DMS53 (cell line): ENCODE data around the gene TLK1.
"Not testable (repeated sequence)": the region's sequence is repeated elsewhere in the genome, so short reads cannot be mapped to it uniquely, and the experiment has no call there.

Experiments
- DNase-seq: peaks from one replicate; lab custom pipeline; 2025; lab: John Stamatoyannopoulos, UW

TLK1 gene

DNA sequence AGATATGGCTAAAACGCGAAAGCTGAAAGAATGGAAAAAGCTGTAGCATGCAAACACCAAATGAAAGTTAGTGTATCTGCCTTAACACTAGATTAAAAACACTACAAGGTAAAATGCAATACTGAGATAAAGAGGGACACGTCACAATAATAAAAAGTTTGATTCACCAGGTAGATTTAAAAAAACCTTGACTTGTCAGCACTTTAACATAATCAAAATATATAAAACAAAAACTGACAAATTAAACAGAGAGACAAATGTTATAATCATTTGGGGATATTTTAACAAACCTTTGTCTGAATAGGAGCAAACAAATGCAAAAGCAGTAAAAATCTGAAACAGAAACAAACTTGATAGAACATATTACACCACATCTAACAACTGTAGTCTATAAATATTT lies 18.3 kb downstream of the TLK1 start:
- no peak for DNase-seq

DNA sequence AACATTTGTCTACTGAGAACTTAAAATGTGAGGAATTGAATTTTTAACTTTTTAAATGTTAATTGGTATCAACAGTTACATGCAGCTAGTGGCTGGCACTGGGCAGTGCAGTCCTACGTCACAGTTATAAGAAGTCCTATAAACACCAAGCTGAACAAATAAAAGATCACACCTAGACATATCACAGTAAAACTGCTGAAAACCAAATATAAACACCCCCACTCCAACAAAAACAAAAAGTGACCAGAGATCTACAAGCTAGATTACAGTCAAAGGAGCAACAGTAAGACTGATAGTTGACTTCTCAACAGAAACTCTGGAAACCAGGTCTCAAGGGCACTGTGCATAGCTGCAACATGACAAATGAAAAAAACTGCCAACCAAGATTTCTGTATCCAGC lies 19.4 kb downstream of the TLK1 start:
- DNase-seq, result no peak

DNA sequence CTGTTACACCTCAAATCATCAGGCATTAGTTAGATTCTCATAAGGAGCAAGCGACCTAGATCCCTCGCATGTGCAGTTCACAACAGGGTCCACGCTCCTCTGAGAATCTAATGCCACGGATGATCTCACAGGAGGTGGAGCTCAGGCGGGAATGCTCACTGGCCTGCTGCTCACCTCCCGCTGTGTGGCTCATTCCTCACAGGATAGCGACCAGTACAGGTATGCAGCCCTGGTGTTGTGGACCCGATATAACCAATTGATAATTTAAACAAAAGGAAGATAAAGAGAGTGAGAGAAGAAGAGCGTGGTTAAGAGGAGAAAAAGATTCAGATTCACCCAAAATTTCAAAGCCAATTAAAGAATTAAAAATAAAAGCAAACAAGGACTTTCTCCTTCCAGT lies 20.8 kb downstream of the TLK1 start:
- no peak for DNase-seq

DNA sequence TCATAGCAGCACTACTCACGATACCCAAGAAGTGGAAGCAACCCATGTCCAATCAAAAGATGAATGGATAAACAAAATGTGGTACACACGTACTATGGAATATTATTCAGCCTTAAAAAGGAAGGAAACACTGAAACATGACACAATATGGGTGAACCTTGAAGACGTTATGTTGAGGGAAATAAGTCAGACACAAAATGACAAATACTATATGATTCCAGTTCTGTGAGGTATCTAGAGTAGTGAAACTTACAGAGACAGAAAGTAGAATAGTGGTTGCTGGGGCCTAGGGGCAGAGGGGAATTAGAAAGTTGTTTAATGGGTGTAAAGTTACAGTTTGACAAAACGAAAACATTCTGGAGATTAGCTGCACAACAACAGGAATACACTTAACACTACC lies 24.7 kb downstream of the TLK1 start:
- no peak for DNase-seq

DNA sequence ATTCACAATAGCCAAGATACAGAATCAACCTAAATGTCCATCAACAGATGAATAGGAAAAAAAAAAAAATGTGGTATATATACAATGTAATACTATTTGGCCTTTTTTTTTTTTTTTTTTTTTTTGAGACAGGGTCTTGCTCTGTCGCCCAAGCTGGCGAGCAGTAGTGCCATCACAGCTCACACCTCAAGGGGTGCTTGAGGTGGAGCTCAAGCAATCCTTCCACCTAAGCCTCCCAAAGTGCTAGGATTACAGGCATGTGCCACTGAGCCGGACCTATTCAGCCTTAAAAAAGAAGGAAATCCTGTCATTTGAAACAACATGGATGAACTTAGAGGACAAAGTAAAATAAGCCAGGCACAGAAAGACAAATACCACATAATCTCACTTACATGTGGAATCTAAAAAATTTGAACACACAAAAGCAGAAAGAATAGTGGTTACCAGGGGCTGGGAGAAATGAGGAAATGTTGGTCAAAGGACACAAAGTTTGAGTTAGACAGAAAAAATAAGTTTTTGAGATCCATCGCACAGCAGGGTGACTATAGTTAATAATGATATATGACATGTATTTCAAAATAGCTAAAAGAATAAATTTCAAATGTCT lies 26.0 kb downstream of the TLK1 start:
- no peak for DNase-seq

DNA sequence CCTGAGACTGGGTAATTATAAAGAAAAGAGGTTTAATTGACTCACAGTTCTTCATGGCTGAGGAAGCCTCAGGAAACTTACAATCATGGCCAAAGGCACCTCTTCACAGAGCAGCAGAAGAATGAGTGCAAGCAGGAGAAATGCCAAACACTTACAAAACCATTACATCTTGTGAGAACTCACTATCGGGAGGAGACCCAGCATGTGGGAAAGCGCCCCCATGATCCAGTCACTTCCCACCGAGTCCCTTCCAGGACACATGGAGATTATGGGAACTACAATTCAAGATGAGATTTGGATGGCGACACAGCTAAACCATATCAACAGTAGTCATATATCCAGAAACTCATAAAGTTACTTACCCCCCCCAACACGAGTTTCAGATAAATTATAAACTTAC lies 28.6 kb downstream of the TLK1 start:
- no peak for DNase-seq

DNA sequence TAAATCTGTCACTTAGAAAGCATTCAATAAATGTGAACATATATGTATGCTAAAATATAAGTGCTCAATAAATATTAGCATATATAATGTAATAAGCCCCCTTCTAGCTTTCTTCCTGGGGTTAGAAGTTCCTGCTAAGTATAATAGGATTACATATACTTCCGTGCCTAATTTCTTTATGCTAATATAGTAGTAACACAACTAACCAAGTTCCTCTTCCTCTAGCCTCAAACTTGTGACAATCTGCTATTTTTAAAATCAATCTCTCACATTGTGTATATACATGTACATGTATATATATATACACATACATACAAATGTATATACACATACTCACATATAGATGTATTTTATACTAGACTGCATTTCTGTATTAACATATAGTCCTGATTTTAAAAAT lies 32.2 kb downstream of the TLK1 start:
- DNase-seq, result no peak

DNA sequence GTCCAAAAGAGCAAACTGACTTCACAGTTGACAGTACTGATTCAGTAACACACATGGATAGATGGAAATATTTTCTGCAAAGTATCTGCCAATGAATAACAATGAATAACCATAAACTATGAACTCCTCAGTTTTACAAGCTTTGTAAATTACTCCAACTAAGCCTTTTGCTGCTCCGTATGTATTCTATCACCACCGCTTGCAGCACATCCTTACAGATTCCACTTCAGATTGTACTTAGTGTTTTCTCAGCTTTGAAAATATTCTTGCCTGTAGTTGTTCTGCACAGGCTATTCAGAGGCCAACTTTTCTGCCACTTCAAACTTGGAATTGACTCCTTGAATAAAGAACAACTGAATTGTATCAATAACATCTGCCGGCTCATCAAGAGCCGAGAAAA lies 36.2 kb downstream of the TLK1 start:
- no peak for DNase-seq

DNA sequence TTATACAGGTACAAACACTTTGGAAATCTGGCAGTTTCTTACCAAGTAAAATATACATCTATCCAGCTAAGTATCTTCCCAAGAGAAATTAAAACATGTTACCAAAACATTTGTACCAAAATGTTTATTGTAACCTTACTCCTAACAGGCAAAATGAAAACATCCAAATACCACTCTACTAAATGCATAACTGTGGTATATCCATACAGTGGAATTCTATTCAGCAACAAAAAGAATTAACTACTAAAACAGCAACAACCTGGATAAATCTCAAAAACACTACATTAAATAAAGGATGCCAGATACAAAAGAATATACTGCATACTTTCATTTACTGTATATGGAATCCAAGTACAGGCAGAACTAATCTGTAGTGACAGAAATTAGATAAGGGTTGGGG lies 51.1 kb downstream of the TLK1 start:
- no peak for DNase-seq

DNA sequence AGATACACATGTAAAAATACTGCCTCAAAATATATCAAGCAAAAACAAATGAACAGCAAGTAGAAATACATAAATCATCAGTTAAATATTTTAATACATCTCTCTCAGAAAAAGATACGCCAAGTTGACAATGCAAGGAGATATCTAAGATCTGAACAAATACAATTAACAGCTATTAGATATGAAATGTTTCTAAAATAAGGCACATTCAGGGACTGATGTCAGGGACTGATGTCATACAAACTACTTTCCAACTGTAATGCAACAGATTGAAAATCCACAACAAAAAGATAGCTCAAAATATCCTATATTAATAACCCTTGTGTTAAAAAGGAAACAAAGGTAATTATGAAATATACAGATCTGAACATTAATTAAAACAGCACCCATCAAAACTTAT lies 51.7 kb downstream of the TLK1 start:
- no peak for DNase-seq

DNA sequence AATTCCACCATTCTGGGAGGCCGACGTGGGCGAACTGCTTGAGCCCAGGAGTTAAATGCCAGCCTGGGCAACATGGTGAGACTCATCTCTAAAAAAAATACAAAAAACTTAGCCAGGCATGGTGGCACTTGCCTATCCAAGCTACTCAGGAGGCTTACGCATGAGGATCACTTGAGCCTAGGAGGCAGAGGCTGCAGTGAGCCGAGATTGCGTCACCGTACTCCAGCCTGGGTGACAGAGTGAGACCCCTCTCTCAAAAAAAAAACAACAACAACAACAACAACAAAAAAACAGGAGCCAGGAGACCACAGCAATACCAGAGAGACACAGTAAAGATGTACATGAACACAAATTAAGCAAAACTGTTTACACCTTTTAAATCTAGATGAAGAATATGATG lies 52.9 kb downstream of the TLK1 start:
- DNase-seq, result no peak

DNA sequence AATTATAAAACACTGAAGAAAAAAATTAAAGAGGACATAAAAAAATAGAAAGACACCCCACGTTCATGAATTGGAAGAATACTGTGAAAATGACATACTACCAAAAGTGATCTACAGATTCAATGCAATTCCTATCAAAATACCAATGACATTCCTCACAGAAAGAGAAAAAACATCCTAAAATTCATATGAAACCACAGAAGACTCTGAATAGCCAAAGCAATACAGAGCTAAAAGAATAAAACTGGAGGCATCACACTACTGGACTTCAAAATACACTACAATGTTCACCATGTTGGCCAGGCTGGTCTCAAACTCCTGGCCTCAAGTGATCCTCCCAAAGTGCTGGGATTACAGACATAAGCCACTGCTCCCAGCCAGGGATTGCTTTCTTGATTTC lies 56.3 kb downstream of the TLK1 start:
- DNase-seq, result no peak

DNA sequence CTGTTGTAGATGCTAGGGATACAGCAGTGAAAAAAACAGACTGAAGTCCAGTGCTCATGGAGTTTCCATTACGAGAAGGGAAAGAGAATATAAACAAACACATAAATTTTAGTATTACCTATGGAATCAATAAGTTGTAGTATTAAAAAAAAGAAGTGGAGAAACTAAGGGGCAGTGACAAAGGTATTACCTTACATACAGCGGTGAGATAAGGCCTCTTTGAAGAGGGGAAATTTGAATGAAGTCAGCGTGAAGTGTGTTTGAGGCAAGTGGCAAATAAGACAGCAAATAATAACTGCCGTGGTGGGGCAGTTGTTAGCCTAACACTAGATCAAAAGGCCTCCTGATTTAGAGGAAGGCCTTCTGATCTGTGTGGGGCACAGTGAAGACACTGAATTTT lies 57.9 kb downstream of the TLK1 start:
- DNase-seq, result peak; percentile 94

DNA sequence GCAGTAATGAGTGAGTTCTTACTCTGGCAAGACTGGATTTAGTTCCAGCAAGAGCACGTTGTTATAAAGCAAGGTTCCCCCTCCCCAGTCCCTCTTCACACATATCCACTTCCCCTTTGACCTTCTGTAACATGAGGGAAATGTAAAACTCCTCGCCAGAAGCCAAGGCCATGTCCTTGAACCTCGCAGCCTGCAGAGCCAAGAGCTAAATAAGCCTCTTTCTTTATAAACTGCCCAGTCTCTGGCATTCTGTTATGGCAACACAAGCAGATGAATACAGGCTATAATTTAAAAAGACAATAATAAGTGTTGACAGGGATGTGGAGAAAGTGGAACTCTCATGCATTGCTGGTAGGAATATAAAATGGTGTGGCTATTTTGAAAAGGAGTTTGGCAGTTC lies 60.3 kb downstream of the TLK1 start:
- no peak for DNase-seq

DNA sequence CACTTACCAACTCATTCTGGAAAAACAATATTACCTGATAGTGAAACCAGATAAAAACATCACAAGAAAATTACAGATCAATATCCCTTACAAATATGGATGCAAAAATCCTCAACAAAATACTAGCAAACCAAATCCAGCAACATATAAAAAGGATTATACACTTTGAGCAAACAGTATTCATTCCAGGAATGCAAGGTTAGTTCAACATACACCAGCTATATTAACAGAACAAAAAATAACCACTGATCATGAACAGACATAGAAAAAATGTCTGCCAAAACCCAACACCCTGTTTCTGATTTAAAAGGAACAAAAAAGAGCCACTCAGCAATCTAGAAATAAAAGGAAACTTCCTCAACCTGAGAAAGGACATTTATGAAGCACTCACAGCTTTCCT lies 62.1 kb downstream of the TLK1 start:
- DNase-seq, result no peak

DNA sequence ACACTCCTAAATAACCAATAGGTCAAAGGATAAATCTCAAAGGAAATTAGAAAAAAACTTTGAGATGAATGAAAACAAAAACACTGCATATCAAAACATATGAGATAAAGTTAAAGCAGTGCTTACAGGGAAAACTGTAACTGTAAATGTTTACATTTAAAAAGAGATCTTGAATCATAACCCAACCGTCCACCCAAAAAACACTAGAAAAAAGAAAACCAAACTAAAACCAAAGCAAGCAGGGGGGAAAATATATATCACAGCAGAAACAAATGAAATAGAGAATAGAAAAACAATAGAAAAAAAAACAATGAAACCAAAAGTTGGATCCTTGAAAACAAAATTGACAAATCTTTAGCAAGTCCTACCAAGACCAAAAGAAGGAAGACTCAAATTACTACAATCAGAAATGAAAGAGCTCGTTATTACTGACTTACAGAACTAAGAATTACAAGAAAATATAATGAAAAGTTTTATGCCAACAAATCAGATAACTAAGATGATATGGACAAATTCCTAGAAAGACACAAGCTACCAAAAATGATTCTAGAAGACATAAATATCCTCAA lies 65.6 kb downstream of the TLK1 start:
- DNase-seq, result no peak

DNA sequence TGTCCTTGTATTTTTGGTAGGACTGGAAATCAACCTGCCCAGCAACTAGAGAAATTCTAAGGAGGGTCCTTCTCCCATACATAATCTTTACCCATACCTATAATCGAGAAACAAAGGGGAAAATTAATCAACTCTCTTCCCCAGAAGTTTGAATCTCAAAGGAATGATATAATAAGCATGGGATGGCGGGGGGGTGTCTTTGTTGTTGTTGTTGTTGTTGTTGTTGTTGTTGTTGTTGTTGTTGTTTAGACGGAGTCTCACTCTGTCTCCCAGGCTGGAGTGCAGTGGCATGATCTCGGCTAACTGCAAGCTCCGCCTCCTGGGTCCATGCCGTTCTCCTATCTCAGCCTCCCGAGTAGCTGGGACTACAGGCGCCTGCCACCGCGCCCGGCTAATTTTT lies 69.2 kb downstream of the TLK1 start:
- not testable (repeated sequence) for DNase-seq

DNA sequence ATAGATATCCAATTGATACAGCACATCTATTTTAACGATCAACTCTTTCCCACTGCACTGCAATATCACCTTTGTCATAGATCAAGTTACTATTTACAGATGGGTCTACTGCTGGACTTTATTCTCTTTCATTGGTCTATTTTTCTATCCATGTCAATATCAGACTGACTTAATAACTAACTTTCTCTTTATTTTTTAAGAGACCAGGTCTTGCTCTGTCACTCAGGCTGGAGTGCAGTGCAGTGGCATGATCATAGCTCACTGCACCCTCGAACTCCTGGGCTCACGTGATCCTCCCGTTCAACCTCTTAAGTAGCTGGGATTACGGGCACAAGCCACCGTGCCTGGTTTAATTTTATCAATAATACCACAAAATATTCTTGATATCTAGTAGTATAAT lies 71.2 kb downstream of the TLK1 start:
- DNase-seq, result no peak

DNA sequence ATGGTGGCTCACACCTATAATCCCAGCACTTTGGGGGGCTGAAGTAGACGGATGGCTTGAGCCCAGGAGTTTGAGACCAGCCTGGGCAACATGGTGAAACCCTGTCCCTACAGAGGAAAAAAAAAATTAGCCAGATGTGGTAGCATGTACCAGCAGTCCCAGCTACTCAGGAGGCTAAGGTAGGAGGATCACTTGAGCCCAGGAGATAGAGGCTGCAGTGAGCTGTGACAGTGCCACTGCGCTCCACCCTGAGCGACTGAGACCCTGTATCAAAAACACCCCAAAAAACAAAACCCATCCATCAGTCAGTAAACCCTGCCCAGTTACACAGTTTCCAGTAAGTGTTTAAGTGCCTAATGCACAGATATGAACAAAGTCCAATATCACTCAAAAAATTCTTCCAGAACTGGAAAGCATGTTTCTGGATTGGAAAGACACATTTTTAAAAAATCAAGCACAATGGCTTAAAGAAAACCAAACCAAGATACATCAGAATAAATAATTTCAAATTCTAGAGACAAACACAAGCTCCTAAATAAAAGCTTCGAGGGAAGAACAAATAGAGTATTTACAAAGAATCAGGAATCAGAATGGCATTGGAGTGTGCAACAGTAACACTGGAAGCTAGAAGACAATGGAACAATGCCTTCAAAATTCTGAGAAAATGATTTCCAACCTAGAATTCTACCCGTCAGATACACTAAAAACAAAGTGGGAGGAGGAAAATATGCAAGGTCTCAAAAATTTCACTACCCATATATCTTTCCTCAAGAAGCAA lies 72.4 kb downstream of the TLK1 start:
- no peak for DNase-seq

DNA sequence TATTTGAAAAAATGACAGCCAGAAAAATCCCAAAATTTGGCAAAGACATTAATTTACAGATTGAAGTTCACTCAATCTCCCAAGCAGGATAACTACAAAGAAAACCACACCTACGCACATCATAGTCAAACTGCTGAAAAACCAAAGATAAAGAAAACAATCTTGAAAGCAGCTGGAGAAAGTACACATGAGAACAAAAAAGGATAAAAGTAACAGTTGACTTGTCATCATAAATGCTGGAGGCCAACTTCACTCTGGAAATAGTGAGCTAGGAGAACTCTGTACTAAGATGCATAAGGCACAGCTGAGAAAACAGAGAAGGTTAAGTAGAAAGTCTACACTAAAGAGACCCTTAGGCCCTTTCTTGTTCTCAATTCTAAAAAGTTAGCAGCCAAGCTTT lies 73.1 kb downstream of the TLK1 start:
- DNase-seq, result no peak

DNA sequence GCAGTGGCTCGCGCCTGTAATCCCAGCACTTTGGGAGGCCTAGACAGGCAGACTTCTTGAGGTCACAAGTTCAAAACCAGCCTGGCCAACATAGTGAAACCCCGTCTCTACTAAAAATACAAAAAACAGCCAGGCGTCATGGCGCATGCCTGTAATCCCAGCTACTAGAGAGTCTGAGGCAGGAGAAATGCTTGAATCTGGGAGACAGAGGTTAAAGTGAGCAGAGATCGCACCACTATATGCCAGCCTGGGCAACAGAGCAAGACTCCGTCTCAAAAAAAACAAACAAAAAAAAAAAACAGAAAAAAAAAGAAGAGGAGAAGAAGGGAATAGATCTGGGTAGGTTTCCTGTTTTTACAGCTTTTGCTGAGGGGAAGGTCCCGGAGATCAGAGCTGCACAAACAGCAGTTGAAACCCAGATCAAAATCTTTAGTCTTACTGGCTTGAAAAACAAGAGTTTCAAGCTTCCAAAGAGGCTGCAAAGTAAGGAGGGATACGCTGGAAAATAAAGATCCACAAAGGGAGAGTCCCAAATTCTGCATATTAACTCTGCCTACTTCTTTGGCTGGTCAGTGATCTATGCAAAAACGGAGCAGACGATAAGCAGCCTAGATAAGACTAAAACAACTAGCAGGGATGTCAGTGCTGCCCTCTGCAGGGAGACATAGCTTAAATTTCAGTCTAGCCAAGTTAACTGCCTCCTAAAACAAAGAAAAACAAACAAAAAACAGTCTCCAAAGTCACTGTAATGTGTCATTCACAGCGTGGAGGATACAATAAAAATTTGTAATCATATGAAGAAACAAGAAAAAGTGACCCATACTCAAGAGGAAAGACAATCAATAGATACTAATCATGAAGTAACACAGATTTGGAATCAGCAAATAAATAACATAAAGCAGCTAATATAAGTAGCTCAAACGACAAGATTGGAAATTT lies 74.1 kb downstream of the TLK1 start:
- peak; percentile 66 for DNase-seq

DNA sequence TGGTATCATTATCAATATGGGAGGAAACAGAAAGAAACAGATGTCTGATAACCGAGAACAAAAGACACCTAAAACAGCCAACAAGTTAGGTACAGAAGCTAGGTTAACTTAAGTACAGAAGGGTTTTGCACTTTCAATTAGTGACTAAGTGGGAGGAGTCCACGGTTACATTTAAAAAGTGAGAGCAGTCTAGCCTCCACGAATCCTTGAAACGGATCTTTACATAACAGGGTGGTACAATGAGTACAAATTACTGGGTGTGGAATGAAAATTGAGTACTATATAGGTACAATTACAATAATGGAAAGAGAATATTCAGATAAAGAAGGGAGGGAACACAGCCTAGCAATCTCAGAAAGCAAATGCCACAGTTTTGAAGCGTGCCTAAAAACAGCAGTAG lies 76.6 kb downstream of the TLK1 start:
- no peak for DNase-seq

DNA sequence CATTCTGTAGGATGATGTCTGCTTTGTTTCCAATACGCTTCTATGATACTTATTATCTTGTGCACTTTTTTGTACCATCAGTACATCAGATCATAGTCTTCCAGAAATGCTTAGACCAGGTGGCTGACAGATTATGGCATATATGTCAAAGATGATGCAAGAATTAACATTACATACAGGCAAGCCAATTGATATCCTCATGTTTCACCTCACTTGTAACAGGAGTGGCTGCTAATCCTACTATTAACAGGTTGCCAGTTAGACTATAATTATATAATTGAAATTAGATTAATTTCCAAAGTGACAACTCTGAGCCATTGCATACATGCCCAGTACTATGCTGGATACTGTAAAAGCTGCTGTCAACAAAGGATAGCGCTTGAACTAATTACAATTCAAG lies 77.2 kb downstream of the TLK1 start:
- DNase-seq, result no peak
